PFSK-1 (cell line): ENCODE measurements around the gene MEOX2.

Source experiments
- FOXP2 ChIP-seq: optimal IDR thresholded peaks from 2 replicates; pipeline ENCODE3; 2011; ENCODE audit warnings: borderline replicate concordance, control low read depth, inconsistent platforms; ENCODE audit not compliant: insufficient read depth; ENCODE audit errors: extremely low read length, extremely low read depth
- POLR2AphosphoS5 ChIP-seq: IDR thresholded peaks from 2 replicates; pipeline ENCODE4 v1.6.1; 2012; ENCODE audit warnings: low read depth, mild to moderate bottlenecking, control low read depth, low read length, moderate library complexity
- REST ChIP-seq, 2 experiments: IDR thresholded peaks; 2 replicates each; pipeline versions ENCODE4 v1.6.1 to v1.8.0; 2011 to 2012; ENCODE audit warnings: low read depth in 2 of 2, low read length in 2 of 2, control low read depth in 1 of 2, inconsistent platforms in 1 of 2, mild to moderate bottlenecking in 1 of 2, moderate library complexity in 1 of 2; ENCODE audit not compliant: insufficient read depth in 1 of 2
- SIN3A ChIP-seq: IDR thresholded peaks from 2 replicates; pipeline ENCODE4 v1.6.1; 2012; ENCODE audit warnings: mild to moderate bottlenecking, low read length, moderate library complexity, borderline replicate concordance; ENCODE audit not compliant: insufficient read depth
- TAF1 ChIP-seq: IDR thresholded peaks from 2 replicates; pipeline ENCODE4 v1.6.1; 2012; ENCODE audit warnings: low read length, control low read depth, borderline replicate concordance; ENCODE audit not compliant: insufficient read depth

The MEOX2 gene

GRCh38 chr7:15682111-15682510 is 4.4 kb downstream of the MEOX2 start:
- TF ChIP-seq POLR2AphosphoS5 (no peak), TAF1 (no peak), REST (IDR thresholded peaks at IDR 0.05; ENCODE audit: insufficient read depth in 1 of 2, low read depth in 2 of 2, low read length in 2 of 2) (no peak), FOXP2 (no peak), SIN3A (no peak)

GRCh38 chr7:15681631-15682030 is 4.9 kb downstream of the MEOX2 start:
- no peak for TF ChIP-seq REST (IDR thresholded peaks at IDR 0.05; ENCODE audit: insufficient read depth in 1 of 2, low read depth in 2 of 2, low read length in 2 of 2)
- TF ChIP-seq FOXP2 = no peak

- TF ChIP-seq POLR2AphosphoS5 (no peak), FOXP2 (no peak), SIN3A (no peak), TAF1 (no peak), REST (IDR thresholded peaks at IDR 0.05; ENCODE audit: insufficient read depth in 1 of 2, low read depth in 2 of 2, low read length in 2 of 2) (no peak)
Observed at GRCh38 chr7:15681186-15681585, 5.3 kb downstream of the MEOX2 start.

GRCh38 chr7:15680446-15680845 is 6.0 kb downstream of the MEOX2 start:
- TF ChIP-seq POLR2AphosphoS5 (no peak), REST (IDR thresholded peaks at IDR 0.05; ENCODE audit: insufficient read depth in 1 of 2, low read depth in 2 of 2, low read length in 2 of 2) (no peak), FOXP2 (no peak), TAF1 (no peak), SIN3A (no peak)

GRCh38 chr7:15679306-15679705 is 7.2 kb downstream of the MEOX2 start:
- TF ChIP-seq REST (IDR thresholded peaks at IDR 0.05; ENCODE audit: insufficient read depth in 1 of 2, low read depth in 2 of 2, low read length in 2 of 2) (no peak), SIN3A (no peak), TAF1 (no peak), POLR2AphosphoS5 (no peak), FOXP2 (no peak)
